ENCODE results near the gene CASTOR1.

CASTOR1 gene

GRCh38 chr22:30284172-30284571 is 5.1 kb downstream of the CASTOR1 start:
- DNase-seq (ENCODE audit: low read depth), result no peak

GRCh38 chr22:30283342-30283741 is 6.0 kb downstream of the CASTOR1 start:
- DNase-seq (ENCODE audit: low read depth), result no peak

DNA sequence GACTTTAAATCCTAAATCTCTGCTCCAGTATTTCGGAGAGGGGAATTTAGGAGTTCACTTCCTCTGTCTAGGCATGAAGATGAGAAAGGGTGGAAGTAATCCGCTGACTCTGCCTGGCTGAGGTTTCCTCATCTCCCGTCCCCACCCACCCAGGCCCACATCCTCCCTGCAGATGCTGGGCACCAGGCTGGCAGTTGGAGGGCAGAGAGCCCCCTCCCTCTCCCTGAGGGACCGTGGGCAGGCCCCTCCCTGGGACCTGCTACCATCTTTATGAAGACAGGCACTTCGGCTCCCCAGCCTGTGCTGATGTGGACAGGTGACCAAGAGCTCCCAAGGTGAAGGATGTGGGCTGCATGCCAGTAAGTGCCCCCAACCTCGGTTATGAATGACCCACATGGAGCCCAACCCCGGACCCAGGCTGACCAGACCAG is 6.7 kb downstream of the CASTOR1 start:
- DNase-seq (ENCODE audit: low read depth), result no peak

DNA sequence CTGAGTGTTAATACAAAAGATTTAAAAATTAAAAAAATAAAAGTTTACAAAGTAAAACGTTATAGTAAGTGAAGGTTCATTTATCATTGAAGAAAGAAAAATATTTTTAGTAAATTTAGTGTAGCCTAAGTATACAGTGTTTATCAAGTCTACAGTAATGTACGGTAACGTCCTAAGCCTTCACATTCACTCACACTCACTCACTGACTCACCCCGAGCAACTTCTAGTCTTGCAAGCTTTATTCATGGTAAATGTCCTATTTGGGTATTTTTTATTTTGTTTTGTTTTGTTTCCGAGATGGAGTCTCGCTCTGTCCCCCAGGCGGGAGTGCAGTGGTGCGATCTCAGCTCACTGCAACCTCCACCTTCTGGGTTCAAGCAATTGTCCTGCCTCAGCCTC is 8.8 kb downstream of the CASTOR1 start:
- DNase-seq (ENCODE audit: low read depth), result peak; percentile 67

GRCh38 chr22:30279932-30280331 is 9.4 kb downstream of the CASTOR1 start:
- no peak for DNase-seq (ENCODE audit: low read depth)

DNA sequence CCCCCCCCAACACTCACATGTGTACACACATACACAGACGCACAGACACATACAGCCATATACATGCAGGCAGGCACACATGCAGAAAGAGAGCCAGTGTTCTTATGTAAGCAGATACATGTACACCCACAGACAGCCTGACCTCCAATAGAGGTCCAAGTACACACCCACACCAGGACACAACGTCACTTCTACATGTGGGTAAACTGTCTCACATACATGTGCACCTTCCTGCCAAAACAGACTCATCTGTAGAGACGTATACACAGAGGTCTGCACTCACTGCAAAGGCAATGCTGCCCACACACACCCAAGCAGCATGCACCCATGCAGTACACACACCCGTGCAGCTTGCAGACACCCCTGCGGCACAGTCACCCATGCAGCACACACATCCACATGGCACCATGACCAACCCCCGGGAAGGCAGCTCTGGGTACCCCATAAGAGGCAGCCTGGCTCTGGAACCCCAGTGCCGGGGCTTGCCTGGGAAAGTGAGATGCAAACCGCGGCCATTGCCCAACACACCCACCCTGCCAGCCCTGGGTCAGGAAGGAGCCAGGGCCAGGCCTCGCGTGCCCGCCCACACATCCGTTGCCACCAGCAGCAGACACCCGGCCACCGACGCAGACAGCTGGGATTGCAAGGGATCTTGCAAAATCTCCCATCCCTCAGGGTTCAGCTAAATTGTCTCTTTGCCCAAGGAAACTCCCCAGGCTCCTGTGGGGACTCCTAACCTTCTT is 10.1 kb downstream of the CASTOR1 start:
- DNase-seq (ENCODE audit: low read depth), result no peak

GRCh38 chr22:30277547-30278344 is 11.6 kb downstream of the CASTOR1 start:
- DNase-seq (ENCODE audit: low read depth), result peak; percentile 70

DNA sequence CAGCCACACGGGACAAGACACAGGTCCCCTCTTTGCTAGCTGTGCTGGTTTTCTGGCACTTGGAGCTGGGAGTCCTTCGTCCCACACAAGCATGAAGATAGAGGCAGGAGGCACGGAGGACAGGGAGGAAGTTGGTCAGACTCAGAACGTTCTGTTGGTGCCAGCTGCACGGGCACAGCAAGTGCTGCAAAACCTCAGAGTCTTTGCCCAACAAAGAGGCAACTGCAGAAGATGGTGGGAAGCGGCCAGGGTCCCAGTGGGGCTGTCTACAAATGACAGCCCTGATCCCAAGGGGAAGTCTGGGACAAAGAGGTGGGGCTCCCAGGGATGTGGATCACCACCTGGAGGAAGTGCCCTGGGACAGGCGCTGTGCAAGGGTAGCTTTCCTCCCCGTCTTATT is 13.3 kb downstream of the CASTOR1 start:
- no peak for DNase-seq (ENCODE audit: low read depth)

DNA sequence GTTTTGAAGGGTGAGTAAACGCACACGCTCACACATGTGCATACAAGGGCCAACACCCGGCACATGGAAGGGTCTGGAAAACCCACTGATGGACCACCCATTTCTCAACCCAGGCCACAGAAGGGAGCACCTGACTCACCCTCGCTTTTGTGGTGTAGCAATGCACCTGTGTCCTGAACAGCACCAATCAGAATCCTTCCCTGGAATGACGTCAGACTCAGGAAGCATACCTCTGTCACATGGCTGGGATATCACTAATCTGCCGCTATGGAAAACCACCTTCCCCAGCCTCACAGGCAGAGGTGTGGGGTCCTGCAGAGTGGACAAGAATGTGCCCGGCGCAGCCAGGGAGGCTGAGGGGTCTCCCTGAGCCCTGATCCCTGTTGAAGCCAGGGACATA is 13.7 kb downstream of the CASTOR1 start:
- no peak for DNase-seq (ENCODE audit: low read depth)

- DNase-seq (ENCODE audit: low read depth), result no peak
These were observed 14.9 kb downstream of the CASTOR1 start for GRCh38 chr22:30274437-30274812.

GRCh38 chr22:30273711-30274436 is 15.4 kb downstream of the CASTOR1 start:
- DNase-seq (ENCODE audit: low read depth), result no peak

DNA sequence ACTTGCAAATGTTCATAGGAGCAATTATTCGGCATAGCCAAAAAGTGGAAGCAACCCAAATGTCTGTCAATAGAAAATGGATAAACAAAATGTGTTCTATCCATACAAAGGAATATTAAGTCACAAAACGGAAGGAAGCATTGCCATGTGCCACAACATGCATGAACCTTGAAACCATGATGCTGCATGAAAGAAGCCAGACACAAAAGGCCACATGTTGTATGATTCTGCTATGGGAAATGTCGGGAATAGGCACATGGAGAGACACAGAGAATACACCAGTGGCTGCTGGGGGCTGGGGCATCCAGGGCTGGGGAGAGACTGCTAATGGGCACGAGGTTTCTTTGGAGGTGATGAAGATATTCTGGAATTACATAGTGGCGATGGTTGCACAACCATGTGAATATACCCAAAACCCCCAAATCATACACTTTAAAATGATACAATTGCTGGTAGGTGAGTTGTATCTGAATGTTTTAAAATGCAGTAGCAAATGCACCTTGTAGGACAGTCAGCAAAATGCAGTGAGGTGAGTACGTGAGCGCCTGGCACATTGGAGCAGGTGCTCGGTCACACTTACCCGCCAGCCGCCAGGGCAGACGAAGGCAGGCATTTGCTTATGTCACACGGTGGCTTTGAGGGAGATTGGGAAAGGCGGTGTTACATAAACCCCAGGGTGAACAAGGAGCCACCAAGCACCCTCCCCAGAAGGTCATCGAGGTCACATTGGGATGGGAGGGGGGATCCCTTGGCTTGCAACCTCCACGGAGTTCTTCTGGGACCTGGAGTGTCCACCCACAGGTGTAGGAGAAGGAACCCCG is 16.3 kb downstream of the CASTOR1 start:
- DNase-seq (ENCODE audit: low read depth), result no peak

- DNase-seq (ENCODE audit: low read depth), result peak; percentile 69
These were observed 18.5 kb downstream of the CASTOR1 start for GRCh38 chr22:30270832-30271231.

GRCh38 chr22:30268331-30268730 is 21.0 kb downstream of the CASTOR1 start:
- no peak for DNase-seq (ENCODE audit: low read depth)

- no peak for DNase-seq (ENCODE audit: low read depth)
These were observed 21.7 kb downstream of the CASTOR1 start for GRCh38 chr22:30267382-30268302.

DNA sequence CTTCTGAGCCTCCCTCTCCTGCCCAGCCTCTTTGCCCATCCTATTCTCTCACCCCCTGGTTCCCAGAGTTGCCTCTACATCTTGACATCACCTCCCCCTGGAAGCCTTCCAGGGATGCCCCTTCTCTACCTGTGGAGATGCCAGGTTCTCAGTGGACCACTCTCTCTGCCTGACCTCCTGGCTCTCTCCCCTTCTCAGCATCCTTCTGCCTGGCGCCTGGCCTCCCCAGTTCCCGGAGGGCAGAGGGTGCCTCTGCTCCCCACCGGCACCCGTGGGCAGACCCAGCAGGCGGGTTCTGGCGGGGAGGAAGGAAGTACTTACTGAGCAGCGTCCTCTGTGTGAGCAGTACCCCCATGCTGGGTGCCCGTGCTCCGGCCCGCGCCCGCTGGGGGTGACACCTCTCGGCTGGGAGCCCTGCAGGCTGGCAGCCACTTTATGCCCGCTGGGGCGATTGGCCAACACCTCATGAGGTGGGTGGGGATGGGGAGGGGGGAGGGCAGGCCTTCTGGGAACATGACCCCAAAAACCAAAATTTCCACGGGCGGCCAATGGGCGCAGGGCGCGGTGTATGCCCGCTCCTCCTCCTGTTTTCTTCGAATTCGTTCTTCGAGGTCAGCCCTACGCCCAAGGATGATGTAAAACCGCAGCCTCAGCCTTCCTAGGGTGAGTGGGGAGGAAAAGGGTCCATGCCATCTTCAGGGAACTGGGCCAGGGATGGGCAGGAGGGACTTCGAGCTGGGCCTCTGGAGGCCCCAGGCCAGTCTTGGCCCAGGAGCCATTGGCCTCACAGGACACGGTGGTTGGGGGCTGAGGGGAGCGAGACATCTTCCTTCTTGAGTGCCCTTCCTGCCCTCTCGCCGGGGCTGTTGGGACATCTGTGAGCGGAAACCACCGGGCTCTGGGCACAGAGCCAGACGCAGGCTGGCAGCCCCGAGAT is 22.6 kb downstream of the CASTOR1 start, which contains the start of gene OSM:
Gene OSM (minus strand): TSS at position 407 of the 937 bp plus-strand sequence. CDS start 52 bp downstream, at position 355.
- DNase-seq (ENCODE audit: low read depth), result no peak

GRCh38 chr22:30265823-30266444 is 23.4 kb downstream of the CASTOR1 start:
- no peak for DNase-seq (ENCODE audit: low read depth)

GRCh38 chr22:30265131-30265720 is 24.1 kb downstream of the CASTOR1 start:
- DNase-seq (ENCODE audit: low read depth), result no peak

- DNase-seq (ENCODE audit: low read depth), result no peak
These were observed 25.4 kb downstream of the CASTOR1 start for GRCh38 chr22:30263883-30264282.
